GM19351 (cell line): ENCODE results near the gene PCDHGB7.
A peak's percentile ranks its signal among the peaks of the same experiment; 100 is the strongest.
"Not testable (repeated sequence)": the region's sequence is repeated elsewhere in the genome, so short reads cannot be mapped to it uniquely, and the experiment has no call there.

Experiments used
- ATAC-seq: cut with Tn5 transposase; IDR thresholded peaks from one replicate; pipeline ENCODE4 v1.9.1; 2021; ENCODE audit warnings: mild to moderate bottlenecking, moderate library complexity; ENCODE audit not compliant: unreplicated experiment

Gene PCDHGB7

GRCh38 chr5:141394401-141395187 is 22.9 kb upstream of the PCDHGB7 start:
- not testable (repeated sequence) for ATAC-seq

DNA sequence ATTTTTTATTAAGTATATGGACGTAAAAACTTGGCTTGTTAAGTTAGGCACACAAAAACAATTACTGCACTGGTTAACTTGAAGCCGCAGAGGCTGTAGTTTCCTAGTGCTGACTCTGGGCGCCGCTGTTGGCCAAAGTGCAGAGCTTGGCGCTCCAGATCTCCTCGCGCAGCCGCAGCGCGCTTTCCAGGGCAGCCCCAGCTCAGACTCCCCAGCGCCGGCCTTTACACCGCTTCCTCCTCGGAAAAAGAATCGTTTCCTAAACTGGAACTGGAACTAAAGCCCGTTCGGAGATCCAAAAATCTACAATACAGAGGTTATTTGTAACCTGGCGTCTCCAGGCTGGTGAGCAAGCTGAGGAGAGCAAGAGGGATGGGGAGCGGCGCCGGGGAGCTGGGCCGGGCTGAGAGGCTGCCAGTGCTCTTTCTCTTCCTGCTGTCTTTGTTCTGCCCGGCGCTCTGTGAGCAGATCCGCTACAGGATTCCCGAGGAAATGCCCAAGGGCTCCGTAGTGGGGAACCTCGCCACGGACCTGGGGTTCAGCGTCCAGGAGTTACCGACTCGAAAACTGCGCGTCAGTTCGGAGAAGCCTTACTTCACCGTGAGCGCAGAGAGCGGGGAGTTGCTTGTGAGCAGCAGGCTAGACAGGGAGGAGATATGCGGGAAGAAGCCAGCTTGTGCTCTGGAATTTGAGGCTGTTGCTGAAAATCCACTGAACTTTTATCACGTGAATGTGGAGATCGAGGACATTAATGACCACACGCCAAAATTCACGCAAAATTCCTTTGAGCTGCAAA is 19.5 kb upstream of the PCDHGB7 start, which contains the start of gene PCDHGB5:
Gene PCDHGB5, plus strand, starts transcription at position 192 of the 796 bp plus-strand sequence. Its CDS starts 181 bp downstream, at position 373.
- peak; percentile 98 for ATAC-seq

DNA sequence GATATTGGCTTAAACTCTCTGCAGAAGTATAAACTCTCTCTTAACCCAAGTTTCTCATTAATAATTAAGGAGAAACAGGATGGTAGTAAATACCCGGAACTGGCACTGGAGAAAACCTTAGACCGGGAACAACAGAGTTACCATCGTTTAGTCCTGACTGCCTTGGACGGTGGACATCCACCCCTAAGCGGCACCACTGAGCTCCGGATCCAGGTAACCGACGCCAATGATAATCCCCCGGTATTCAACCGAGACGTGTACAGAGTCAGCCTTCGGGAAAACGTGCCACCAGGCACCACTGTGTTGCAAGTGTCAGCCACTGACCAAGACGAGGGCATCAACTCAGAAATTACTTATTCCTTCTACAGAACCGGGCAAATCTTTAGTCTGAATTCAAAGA is 18.9 kb upstream of the PCDHGB7 start:
- no peak for ATAC-seq

- no peak for ATAC-seq
These were observed 17.8 kb upstream of the PCDHGB7 start for GRCh38 chr5:141399555-141400258.

GRCh38 chr5:141402553-141403243 is 14.8 kb upstream of the PCDHGB7 start, which contains the start of gene PCDHGA9:
Gene PCDHGA9, plus strand, starts transcription at chr5:141402778. Its CDS starts 175 bp downstream, at chr5:141402953.
- ATAC-seq = no peak

GRCh38 chr5:141403387-141403786 is 14.1 kb upstream of the PCDHGB7 start:
- ATAC-seq = no peak

- peak; percentile 86 for ATAC-seq
These were observed 9.5 kb upstream of the PCDHGB7 start, which contains the start of gene PCDHGB6 for GRCh38 chr5:141407790-141408505. Gene PCDHGB6, plus strand, starts transcription at chr5:141408021. Its CDS starts 182 bp downstream, at chr5:141408203.

- ATAC-seq = no peak
These were observed 7.7 kb upstream of the PCDHGB7 start for GRCh38 chr5:141409598-141410306.

- no peak for ATAC-seq
These were observed 5.9 kb upstream of the PCDHGB7 start for GRCh38 chr5:141411575-141411974.

GRCh38 chr5:141412854-141413539 is 4.5 kb upstream of the PCDHGB7 start, which contains the start of gene PCDHGA10:
Gene PCDHGA10, plus strand, starts transcription at chr5:141412987. Its CDS starts 189 bp downstream, at chr5:141413176.
- peak; percentile 76 for ATAC-seq

DNA sequence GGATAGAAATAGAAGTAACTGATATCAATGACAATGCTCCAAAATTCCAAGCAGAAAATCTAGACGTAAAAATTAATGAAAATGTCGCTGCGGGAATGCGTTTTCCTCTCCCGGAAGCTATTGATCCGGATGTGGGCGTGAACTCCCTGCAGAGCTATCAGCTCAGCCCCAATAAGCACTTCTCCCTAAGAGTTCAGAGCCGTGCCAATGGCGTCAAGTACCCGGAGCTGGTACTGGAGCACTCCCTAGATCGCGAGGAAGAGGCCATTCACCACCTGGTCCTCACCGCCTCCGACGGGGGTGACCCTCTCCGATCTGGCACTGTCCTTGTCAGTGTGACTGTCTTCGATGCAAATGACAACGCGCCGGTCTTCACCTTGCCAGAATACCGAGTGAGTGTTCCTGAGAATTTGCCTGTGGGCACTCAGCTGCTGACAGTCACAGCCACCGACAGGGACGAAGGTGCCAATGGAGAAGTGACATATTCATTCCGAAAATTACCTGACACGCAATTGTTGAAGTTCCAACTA is 3.9 kb upstream of the PCDHGB7 start:
- no peak for ATAC-seq

DNA sequence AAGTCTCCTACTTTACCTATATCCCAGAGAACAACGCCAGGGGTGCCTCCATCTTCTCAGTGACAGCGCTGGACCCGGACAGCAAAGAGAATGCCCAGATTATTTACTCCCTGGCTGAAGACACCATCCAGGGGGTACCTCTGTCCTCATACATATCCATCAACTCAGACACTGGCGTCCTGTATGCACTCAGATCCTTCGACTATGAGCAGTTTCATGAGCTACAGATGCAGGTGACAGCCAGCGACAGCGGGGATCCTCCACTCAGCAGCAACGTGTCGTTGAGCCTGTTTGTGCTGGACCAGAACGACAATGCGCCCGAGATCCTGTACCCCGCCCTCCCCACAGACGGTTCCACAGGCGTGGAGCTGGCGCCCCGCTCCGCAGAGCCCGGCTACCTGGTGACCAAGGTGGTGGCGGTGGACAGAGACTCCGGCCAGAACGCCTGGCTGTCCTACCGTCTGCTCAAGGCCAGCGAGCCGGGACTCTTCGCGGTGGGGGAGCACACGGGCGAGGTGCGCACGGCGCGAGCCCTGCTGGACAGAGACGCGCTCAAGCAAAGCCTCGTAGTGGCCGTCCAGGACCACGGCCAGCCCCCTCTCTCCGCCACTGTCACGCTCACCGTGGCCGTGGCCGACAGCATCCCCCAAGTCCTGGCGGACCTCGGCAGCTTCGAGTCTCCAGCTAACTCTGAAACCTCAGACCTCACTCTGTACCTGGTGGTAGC is 2.8 kb upstream of the PCDHGB7 start:
- ATAC-seq = not testable (repeated sequence)

GRCh38 chr5:141415275-141415618 is 2.2 kb upstream of the PCDHGB7 start:
- ATAC-seq = not testable (repeated sequence)

- ATAC-seq = no peak
These were observed 1.8 kb downstream of the PCDHGB7 start for GRCh38 chr5:141419074-141419880.

GRCh38 chr5:141420855-141421488 is 3.5 kb downstream of the PCDHGB7 start, which contains the start of gene PCDHGA11:
Gene PCDHGA11, plus strand, starts transcription at chr5:141421051. Its CDS starts 177 bp downstream, at chr5:141421228.
- ATAC-seq = peak; percentile 43

DNA sequence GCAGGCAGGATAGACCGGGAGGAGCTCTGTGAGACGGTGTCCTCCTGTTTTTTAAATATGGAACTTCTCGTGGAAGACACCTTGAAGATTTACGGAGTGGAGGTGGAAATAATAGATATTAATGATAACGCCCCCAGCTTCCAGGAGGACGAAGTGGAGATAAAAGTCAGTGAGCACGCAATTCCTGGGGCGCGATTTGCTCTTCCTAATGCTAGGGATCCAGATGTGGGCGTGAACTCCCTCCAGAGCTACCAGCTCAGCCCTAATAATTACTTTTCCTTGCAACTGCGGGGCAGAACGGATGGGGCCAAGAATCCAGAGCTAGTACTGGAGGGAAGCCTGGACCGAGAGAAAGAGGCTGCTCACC is 4.0 kb downstream of the PCDHGB7 start:
- ATAC-seq = no peak
